HG03095 (cell line): ENCODE results near the gene UNG.

Experiments used
- ATAC-seq: cut with Tn5 transposase; IDR thresholded peaks from one replicate; pipeline ENCODE4 v1.9.1; 2021; ENCODE audit warnings: moderate library complexity; ENCODE audit not compliant: unreplicated experiment

Gene UNG

GRCh38 chr12:109088818-109089217, 8.6 kb upstream of the UNG start:
- no peak for ATAC-seq

GRCh38 chr12:109089683-109090082, 7.7 kb upstream of the UNG start:
- no peak for ATAC-seq

- no peak for ATAC-seq
Measured at GRCh38 chr12:109092497-109093021, 4.8 kb upstream of the UNG start.

- peak; percentile 63 for ATAC-seq
Measured at GRCh38 chr12:109093022-109093918, 4.1 kb upstream of the UNG start, which contains the start of gene ALKBH2. ALKBH2 (minus strand) TSS chr12:109093472; CDS start chr12:109092786, 686 bp downstream.

GRCh38 chr12:109097140-109097434, 310 bp upstream of the UNG start:
- ATAC-seq = no peak

- peak; percentile 21 for ATAC-seq
Measured at GRCh38 chr12:109098183-109098604, 797 bp downstream of the UNG start.

GRCh38 chr12:109098651-109099050, 1.3 kb downstream of the UNG start:
- no peak for ATAC-seq

- no peak for ATAC-seq
Measured at GRCh38 chr12:109099431-109100020, 2.1 kb downstream of the UNG start.

- no peak for ATAC-seq
Measured at GRCh38 chr12:109100741-109101140, 3.3 kb downstream of the UNG start.

- no peak for ATAC-seq
Measured at GRCh38 chr12:109102491-109102890, 5.1 kb downstream of the UNG start.

GRCh38 chr12:109105176-109105575, 7.8 kb downstream of the UNG start:
- ATAC-seq = no peak

- no peak for ATAC-seq
Measured at GRCh38 chr12:109109746-109110350, 12.5 kb downstream of the UNG start.

GRCh38 chr12:109110988-109111495, 13.6 kb downstream of the UNG start:
- ATAC-seq = peak; percentile 47

- ATAC-seq = no peak
Measured at GRCh38 chr12:109112720-109113465, 15.5 kb downstream of the UNG start.

- no peak for ATAC-seq
Measured at GRCh38 chr12:109113661-109114321, 16.4 kb downstream of the UNG start.

- ATAC-seq = no peak
Measured at GRCh38 chr12:109114644-109115043, 17.2 kb downstream of the UNG start.

- no peak for ATAC-seq
Measured at GRCh38 chr12:109115404-109115757, 18.0 kb downstream of the UNG start.

- ATAC-seq = no peak
Measured at GRCh38 chr12:109115758-109116610, 18.6 kb downstream of the UNG start, which contains the start of gene ACACB. ACACB (plus strand) TSS chr12:109116587; CDS start chr12:109139406, 22,819 bp downstream.

GRCh38 chr12:109116611-109116949, 19.2 kb downstream of the UNG start:
- ATAC-seq = no peak
